IPS DF 6.9 (cell line): ENCODE data around the gene FAM170B.

ENCODE experiments used
- DNase-seq: peaks from one replicate; pipeline ENCODE4 v3.0.0-alpha.2; 2013; ENCODE audit warnings: low read depth, low spot score
- H3K27ac ChIP-seq: one replicate; pipeline ENCODE4 v1.5.1; 2013; ENCODE audit warnings: low read length, control low read depth
- H3K27me3 ChIP-seq: 2 replicates; pipeline ENCODE4 v1.6.1; 2013; ENCODE audit warnings: mild to moderate bottlenecking, low read length; ENCODE audit not compliant: control insufficient read depth, insufficient read depth
- H3K36me3 ChIP-seq: 2 replicates; pipeline ENCODE4 v1.6.1; 2013; ENCODE audit warnings: low read length; ENCODE audit not compliant: control insufficient read depth, insufficient read depth
- H3K4me1 ChIP-seq: 2 replicates; pipeline ENCODE4 v1.6.1; 2013; ENCODE audit warnings: low read length; ENCODE audit not compliant: control insufficient read depth, insufficient read depth
- H3K4me3 ChIP-seq: 2 replicates; pipeline ENCODE4 v1.5.1; 2013; ENCODE audit warnings: mild to moderate bottlenecking, low read length
- H3K9me3 ChIP-seq: 2 replicates; pipeline ENCODE4 v1.6.1; 2013; ENCODE audit warnings: low read length, inconsistent platforms; ENCODE audit not compliant: control insufficient read depth, insufficient read depth
- WGBS: extraction: QIAGEN DNeasy Blood & Tissue Kit; methylation state at CpG from one replicate; pipeline ENCODE4 v1.1.7; 2013; ENCODE audit warnings: mixed read lengths, missing lambda C conversion rate; ENCODE audit not compliant: insufficient read length, insufficient coverage; 5-methylcytosine and 5-hydroxymethylcytosine counted together

The FAM170B gene

DNA sequence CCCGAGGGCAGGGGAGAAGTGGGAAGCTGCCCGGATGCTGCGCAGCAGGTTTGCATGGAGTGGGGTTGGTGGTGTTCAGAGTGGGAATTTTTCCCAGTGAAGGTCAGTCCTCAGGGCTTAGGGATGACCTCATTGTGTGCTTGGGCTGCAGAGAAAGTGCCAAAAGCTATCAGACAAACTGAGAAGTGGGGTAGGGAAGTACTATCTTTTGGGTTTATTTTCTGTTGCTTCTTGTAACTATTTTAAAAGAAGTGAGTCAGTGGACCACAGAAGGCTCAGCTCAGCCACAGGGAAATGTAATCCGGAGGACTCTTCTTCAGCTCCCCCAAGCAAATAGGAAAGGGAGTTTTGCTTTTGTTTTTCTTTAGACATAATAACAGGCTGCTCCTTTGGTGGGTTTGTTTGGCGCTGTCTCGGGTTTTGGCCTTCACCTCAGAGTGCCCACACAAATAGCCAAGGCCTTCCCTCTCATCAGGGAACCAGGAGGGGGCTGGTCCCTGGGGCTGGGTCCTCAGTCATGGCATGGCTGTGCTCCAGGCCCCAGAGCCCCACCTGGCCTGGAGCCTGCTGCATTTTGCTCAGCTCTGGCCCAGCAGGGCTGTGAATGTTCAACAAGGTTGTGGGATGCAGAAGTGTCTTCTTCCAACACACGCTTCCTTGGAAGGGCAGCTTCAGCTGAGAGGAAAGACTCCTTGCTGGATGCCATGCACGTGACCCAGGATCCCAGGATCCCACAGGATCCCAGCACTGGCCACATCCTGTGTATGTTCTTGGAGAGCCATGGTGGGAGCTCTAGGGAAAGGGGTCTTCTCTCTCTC lies 5.4 kb upstream of the FAM170B start:
- Histone ChIP-seq H3K36me3 (no peaks in the 10 kb centered on the region), H3K4me3 (no peak overlapping the region), H3K4me1 (peaks cover 2% of the 10 kb centered on the region; the same call in 1 of the 2 replicates), H3K27ac (no peak overlapping the region), H3K27me3 (no peaks in the 10 kb centered on the region), H3K9me3 (no peaks in the 10 kb centered on the region)
- no CpG with 5 or more reads among the region's 8 CpGs for WGBS
- no peak for DNase-seq

DNA sequence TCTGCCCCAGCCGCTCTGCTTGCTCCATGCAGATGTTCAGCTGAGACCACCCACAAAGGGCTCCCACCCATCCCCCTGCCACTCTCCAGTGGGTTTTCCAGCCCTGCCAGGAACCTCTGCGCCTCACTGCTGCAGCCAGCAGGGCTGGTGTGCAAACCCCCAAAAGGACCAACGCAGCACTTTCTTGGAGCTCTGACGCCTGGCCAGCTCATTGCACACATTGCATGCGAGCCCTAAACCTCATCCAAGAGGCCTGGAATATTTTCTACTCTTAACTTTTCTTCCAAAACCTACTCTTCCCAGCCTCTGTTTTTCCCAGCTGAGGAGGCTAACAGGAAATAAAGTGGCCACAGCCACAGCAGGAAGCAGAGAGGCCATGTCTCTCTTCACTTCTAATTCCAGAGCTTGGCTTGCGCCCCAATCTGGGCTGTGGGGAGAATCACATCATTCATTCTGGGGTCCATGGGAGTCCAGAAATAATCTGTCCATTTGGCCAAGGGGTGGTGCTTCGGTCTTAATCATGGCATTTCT lies 4.6 kb upstream of the FAM170B start:
- H3K27me3 ChIP-seq, result no peaks in the 10 kb centered on the region
- WGBS, result no CpG with 5 or more reads among the region's 7 CpGs
- no peak overlapping the region for H3K27ac ChIP-seq
- no peaks in the 10 kb centered on the region for H3K36me3 ChIP-seq
- no peak for DNase-seq
- no peak overlapping the region for H3K4me3 ChIP-seq
- H3K9me3 ChIP-seq, result no peaks in the 10 kb centered on the region
- H3K4me1 ChIP-seq, result no peaks in the 10 kb centered on the region

DNA sequence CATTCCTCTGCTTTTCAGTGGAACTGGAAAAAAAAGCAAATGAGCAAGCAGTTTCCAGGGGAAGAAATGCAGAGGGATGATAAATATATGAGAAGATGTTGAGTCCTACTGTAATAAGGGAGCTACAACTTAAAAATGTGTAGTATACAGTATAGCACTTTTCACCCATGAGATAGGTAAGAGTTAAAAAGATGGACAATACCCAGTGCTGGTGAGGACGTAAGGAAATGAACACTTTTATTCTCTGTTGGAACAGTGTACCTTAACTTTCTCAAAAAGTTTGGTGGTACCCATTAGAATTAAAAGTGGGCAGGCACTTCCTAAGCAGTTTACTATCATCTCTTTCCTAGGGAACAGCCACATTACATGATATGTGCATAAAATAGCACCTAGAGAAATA lies 2.7 kb upstream of the FAM170B start:
- no peaks in the 10 kb centered on the region for H3K9me3 ChIP-seq
- no peaks in the 10 kb centered on the region for H3K4me1 ChIP-seq
- H3K36me3 ChIP-seq, result no peaks in the 10 kb centered on the region
- DNase-seq, result no peak
- H3K4me3 ChIP-seq, result no peak overlapping the region
- H3K27me3 ChIP-seq, result no peaks in the 10 kb centered on the region
- H3K27ac ChIP-seq, result no peak overlapping the region
- WGBS, result no CpG with 5 or more reads among the region's 1 CpG

DNA sequence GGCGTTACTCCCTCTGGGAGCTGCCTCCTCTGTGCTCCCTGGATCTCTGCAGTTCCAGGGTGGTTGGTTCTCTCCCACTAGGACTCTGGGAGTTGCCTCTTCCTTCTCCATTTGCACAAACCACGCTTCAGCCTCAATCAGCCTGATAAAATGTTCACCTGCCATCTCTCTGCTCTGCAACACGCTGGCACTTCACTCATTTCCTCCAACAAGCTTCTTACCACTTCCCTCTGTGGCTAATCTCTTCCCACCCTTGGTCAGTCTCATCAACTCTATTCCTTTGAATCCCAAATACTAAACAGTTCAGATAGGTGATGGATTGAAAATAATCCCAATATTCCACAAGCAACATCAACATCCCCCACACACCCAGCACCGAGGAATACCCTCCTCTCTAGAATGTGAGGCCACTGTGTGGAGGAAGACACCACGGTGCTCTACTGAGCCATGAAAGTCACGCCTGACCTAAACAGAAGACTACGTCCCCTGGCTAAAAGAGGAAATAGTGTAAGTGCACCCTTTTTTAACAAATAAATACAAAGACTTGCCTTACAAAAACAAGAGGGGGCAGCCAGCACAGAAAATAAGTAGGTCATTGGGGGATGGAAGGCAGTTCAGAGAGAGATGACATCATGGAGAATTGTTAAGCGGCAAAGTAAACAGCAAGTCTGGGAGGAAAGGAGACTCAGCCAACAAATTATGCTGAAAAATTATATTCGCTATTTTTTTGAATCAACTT lies 1.9 kb upstream of the FAM170B start:
- Histone ChIP-seq H3K27ac (no peak overlapping the region), H3K36me3 (no peaks in the 10 kb centered on the region), H3K4me1 (no peaks in the 10 kb centered on the region), H3K9me3 (no peaks in the 10 kb centered on the region), H3K4me3 (no peak overlapping the region), H3K27me3 (no peaks in the 10 kb centered on the region)
- no peak for DNase-seq
- WGBS, result no CpG with 5 or more reads among the region's 9 CpGs

DNA sequence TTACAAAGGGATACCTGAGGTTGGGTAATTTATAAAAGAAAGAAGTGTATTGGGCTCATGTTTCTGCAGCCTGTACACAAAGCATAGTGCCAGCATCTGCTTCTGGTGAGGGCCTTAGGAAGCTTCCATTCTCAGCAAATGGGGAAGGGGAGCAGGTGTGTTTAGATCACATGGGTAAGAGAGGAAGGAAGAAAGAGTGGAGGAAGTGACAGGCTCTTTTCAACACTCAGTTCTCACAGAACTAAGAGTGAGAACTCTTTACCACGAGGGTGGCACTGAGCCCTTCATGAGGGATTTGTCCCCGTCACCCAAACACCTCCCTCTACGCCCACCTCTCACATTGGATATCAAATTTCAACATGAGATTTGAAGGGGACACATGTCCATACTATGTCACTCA lies 506 bp upstream of the FAM170B start:
- DNase-seq, result no peak
- no peak overlapping the region for H3K27ac ChIP-seq
- H3K27me3 ChIP-seq, result no peaks in the 10 kb centered on the region

DNA sequence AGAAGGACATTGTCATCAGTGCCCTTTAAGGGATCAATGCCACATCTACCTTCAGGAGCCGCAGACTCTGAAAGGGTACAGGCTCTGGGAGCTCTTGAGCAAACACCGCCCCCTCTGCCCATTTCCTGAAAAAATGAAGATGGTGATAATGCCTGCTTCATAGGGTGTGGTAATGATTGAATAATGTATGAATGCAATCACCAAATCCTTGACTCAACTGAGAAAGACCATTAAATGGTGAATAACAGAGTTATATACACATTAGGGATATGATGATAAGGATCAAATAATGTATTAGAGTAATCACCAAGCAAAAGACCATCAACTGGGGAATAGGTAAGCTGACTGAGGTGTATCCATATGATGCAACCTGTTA lies 1.5 kb downstream of the FAM170B start:
- no peak for DNase-seq

More for the DNA sequence above, 506 bp upstream of the FAM170B start:
- Histone ChIP-seq H3K4me3 (no peak overlapping the region), H3K9me3 (no peaks in the 10 kb centered on the region), H3K4me1 (no peaks in the 10 kb centered on the region), H3K36me3 (no peaks in the 10 kb centered on the region)
- no CpG with 5 or more reads among the region's 3 CpGs for WGBS

DNA sequence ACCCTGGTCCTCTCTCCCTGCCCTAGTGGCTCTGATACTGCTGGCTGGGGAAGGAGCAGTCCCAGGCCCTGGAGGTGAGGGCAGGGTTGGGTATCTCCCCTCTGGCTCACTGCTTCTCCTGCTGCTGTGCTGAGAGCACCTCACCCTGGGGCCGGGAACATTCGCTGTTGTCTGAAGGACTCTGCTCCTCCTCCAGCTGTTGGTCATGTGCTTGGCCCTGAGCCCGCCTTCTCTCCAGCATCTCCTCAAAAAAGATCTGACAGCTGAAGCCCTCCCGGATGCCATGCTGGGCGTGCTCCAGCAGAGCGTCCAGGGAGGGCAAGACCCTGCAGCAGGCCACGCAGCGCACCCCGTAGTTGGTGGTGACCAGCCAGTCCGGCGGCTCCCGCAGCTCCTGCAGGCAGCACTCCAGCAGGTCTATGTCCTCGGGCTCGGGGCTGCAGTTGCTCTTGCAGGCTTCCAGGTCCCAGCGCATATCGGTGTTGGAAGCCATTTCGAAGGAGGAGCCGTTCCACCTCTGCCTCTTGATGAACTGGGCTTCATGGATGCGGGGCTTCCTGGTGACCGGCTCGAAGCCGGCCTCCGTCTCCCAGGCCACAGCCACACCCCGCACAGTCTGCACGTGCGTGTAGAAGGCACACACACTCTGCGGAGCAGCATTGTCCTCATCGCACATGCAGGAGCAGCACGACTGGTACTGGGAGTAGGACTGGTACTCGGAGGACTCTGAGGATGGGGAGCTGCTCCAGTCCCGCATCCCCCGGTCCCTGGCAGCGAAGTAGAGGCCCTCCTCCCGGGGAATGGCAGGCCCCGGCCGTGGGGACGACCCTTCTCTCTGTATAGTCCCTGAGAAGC lies 2.1 kb downstream of the FAM170B start:
- Histone ChIP-seq H3K4me1 (no peaks in the 10 kb centered on the region), H3K27me3 (no peaks in the 10 kb centered on the region), H3K27ac (no peak overlapping the region), H3K36me3 (no peaks in the 10 kb centered on the region), H3K4me3 (no peak overlapping the region), H3K9me3 (no peaks in the 10 kb centered on the region)
- no peak for DNase-seq
- WGBS, result no CpG with 5 or more reads among the region's 37 CpGs

More for the DNA sequence above, 1.5 kb downstream of the FAM170B start:
- Histone ChIP-seq H3K36me3 (no peaks in the 10 kb centered on the region), H3K4me1 (no peaks in the 10 kb centered on the region), H3K27me3 (no peaks in the 10 kb centered on the region), H3K9me3 (no peaks in the 10 kb centered on the region), H3K27ac (no peak overlapping the region), H3K4me3 (no peak overlapping the region)
- WGBS, result no CpG with 5 or more reads among the region's 2 CpGs

DNA sequence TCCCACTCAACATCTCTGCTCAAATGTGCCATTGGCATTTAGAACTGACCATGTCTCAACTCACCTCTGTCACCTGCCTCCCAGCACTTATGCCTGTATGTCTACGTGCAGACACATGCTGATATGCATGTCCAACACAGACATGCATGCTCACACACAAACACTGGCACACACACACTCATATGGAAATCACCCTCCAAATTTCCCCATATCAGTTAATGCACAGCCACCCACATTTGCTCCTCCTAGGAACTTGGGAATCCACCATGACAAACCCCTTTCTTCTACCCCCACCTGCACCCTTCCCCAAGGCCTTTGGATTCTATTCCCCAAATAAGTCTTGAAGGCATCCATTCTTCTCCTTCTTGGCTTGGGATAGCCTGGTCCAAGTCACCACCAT lies 4.4 kb downstream of the FAM170B start:
- Histone ChIP-seq H3K27ac (no peak overlapping the region), H3K27me3 (no peaks in the 10 kb centered on the region), H3K36me3 (no peaks in the 10 kb centered on the region), H3K4me1 (no peaks in the 10 kb centered on the region), H3K9me3 (no peaks in the 10 kb centered on the region), H3K4me3 (no peak overlapping the region)
- DNase-seq, result no peak
- WGBS, result no CpG with 5 or more reads among the region's 1 CpG

DNA sequence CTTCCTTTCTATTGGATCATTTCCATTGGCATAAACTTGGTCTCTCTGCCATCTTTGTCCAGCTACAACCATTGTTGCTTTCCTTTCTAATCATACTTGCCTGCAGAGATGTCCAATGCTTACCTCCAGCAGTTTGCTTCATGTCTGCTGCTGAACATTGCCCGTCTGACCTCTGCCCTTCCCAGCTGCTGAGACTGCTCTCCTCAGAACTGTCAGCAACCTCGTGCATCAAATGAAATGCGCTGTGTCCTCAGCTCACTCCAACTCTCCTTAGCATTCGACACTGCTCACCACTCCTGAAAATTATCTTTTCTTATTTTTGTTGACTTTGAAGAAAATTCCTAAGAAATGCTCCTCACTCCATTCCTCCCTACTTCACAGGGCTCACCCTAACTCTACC lies 5.0 kb downstream of the FAM170B start:
- no CpG with 5 or more reads among the region's 4 CpGs for WGBS
- Histone ChIP-seq H3K36me3 (no peaks in the 10 kb centered on the region), H3K27me3 (no peaks in the 10 kb centered on the region), H3K9me3 (no peaks in the 10 kb centered on the region), H3K4me3 (no peak overlapping the region), H3K27ac (no peak overlapping the region), H3K4me1 (no peaks in the 10 kb centered on the region)
- DNase-seq, result no peak
